K562 (cell line): ENCODE results near the gene CHD5. TPM values are rescaled to one million over a fixed set of nuclear protein-coding genes. Genes with fewer than 3 reads are reported as not detected.

Source experiments
- ATAC-seq: fragments of 200-7000 bp; cut with Tn5 transposase; 3 replicates; pipeline ENCODE4 v1.9.1; 2020; ENCODE audit warnings: moderate library complexity
- BruUV-seq: library from RNA; stranded (reverse); fragments of 400-500 nt; replicated peaks from 2 replicates; lab custom pipeline; 2021; lab: Mats Ljungman, UMichigan
- CTCF ChIA-PET: fragments of 300-600 bp; formaldehyde crosslinking; extraction: SDS; loops from one replicate; lab custom pipeline; 2021; ENCODE audit warnings: low intra/inter-chr PET ratio; lab: Yijun Ruan, JAX
- POLR2A ChIA-PET: fragments of 300-600, 350-650 bp; sonication (Branson Sonifier 250); formaldehyde crosslinking; extraction: SDS; loops from one replicate; lab custom pipeline; 2021; ENCODE audit warnings: antibody characterized with exemption, inconsistent platforms; lab: Yijun Ruan, JAX
- DNase-seq, 4 experiments: peaks; one replicate each; pipeline versions ENCODE4 v3.0.0 to v3.0.0-alpha.2; 2011 to 2018; ENCODE audit warnings: low spot score in 3 of 4, mixed read lengths in 3 of 4; ENCODE audit errors: extremely low read depth in 1 of 4
- FAIRE-seq: peaks from 2 replicates; lab custom pipeline; 2011; peaks lifted over from hg19 to GRCh38; lab: Jason Lieb, UNC
- H2AFZ ChIP-seq: 2 replicates; pipeline ENCODE4 v1.6.0; 2011; ENCODE audit warnings: low read depth, low read length, control low read depth, inconsistent platforms
- H3K27ac ChIP-seq: fragments of 200-600 bp; 3 replicates; pipeline ENCODE4 v1.8.0; 2011; ENCODE audit warnings: low read depth, mild to moderate bottlenecking, control low read depth, inconsistent platforms, low read length, moderate library complexity, mixed read lengths; ENCODE audit errors: extremely low read depth
- H3K27me3 ChIP-seq, 2 experiments: fragments of 300-600 bp in 1 of 2; 2 replicates in 1 of 2; 3 replicates in 1 of 2; pipeline versions ENCODE4 v1.6.0 to v1.8.0; 2011; ENCODE audit warnings: inconsistent platforms in 2 of 2, low read length in 2 of 2, mild to moderate bottlenecking in 1 of 2, mixed read lengths in 1 of 2, moderate library complexity in 1 of 2; ENCODE audit not compliant: control insufficient read depth in 2 of 2, insufficient read depth in 2 of 2
- H3K36me3 ChIP-seq: fragments of 300-600 bp; 3 replicates; pipeline ENCODE4 v1.8.0; 2011; ENCODE audit warnings: mild to moderate bottlenecking, low read length, inconsistent platforms; ENCODE audit not compliant: control insufficient read depth, insufficient read depth
- H3K4me1 ChIP-seq, 2 experiments: fragments of 200-600 bp in 1 of 2; replicated peaks in 1 of 2; 2 replicates in 1 of 2; 3 replicates in 1 of 2; pipeline versions ENCODE4 v1.5.1 to v1.8.0; 2011; ENCODE audit warnings: inconsistent platforms in 2 of 2, low read length in 2 of 2, mild to moderate bottlenecking in 1 of 2, mixed read lengths in 1 of 2, moderate library complexity in 1 of 2; ENCODE audit not compliant: control insufficient read depth in 2 of 2, insufficient read depth in 2 of 2
- H3K4me2 ChIP-seq: 2 replicates; pipeline ENCODE4 v1.6.1; 2011; ENCODE audit warnings: low read length, control low read depth, inconsistent platforms, mixed read lengths; ENCODE audit not compliant: insufficient read depth
- H3K4me3 ChIP-seq: fragments of 200-600 bp; sonication (generic), shearing (Covaris generic); 2 replicates; pipeline ENCODE4 v1.5.1; 2016; ENCODE audit warnings: control low read depth, inconsistent platforms
- H3K79me2 ChIP-seq: fragments of 200-600 bp; 3 replicates; pipeline ENCODE4 v1.8.0; 2011; ENCODE audit warnings: low read length, inconsistent platforms; ENCODE audit not compliant: control insufficient read depth, insufficient read depth
- H3K9ac ChIP-seq, 2 experiments: 2 replicates each; pipeline versions ENCODE4 v1.6.0 to v1.6.1; 2011; ENCODE audit warnings: low read depth in 2 of 2, low read length in 2 of 2, control low read depth in 1 of 2, inconsistent platforms in 1 of 2, mild to moderate bottlenecking in 1 of 2, mixed read lengths in 1 of 2; ENCODE audit not compliant: insufficient read depth in 1 of 2
- H3K9me1 ChIP-seq: one replicate; pipeline ENCODE4 v1.6.0; 2011; ENCODE audit warnings: inconsistent platforms, mild to moderate bottlenecking, low read length, moderate library complexity; ENCODE audit not compliant: control insufficient read depth, insufficient read depth
- H3K9me3 ChIP-seq: replicated peaks from 2 replicates; pipeline ENCODE4 v1.5.1; 2011; ENCODE audit warnings: low read depth, low read length, inconsistent platforms; ENCODE audit not compliant: control insufficient read depth, insufficient read depth
- H4K20me1 ChIP-seq: replicated peaks from 2 replicates; pipeline ENCODE4 v1.6.1; 2011; ENCODE audit warnings: low read length, inconsistent platforms, mixed read lengths; ENCODE audit not compliant: control insufficient read depth, insufficient read depth
- CREB1 ChIP-seq, 2 experiments: sonication (generic) in 1 of 2; formaldehyde crosslinking in 1 of 2; IDR thresholded peaks; 2 replicates each; pipeline versions ENCODE4 v1.6.1 to v1.8.0; 2012 to 2022; ENCODE audit warnings: inconsistent platforms in 1 of 2, mild to moderate bottlenecking in 1 of 2, missing genetic modification reagents in 1 of 2, moderate library complexity in 1 of 2
- DNMT1 ChIP-seq: fragments of 450-650 bp; IDR thresholded peaks from 2 replicates; pipeline ENCODE4 v1.6.1; 2016; ENCODE audit warnings: antibody characterized with exemption, mild to moderate bottlenecking
- IFI16 ChIP-seq: fragments of 250-450 bp; sonication (Bioruptor Pico); IDR thresholded peaks from 2 replicates; pipeline ENCODE4 v2.1.2; 2022; ENCODE audit warnings: mild to moderate bottlenecking, inconsistent platforms
- JUNB ChIP-seq: fragments of 450-650 bp; formaldehyde crosslinking; conservative IDR thresholded peaks from 2 replicates; pipeline ENCODE4 v1.4.0; 2020; ENCODE audit warnings: mild to moderate bottlenecking
- KDM1A ChIP-seq, 2 experiments: fragments of 450-650 bp; IDR thresholded peaks; 2 replicates each; pipeline ENCODE4 v1.6.1; 2016; ENCODE audit warnings: mild to moderate bottlenecking in 2 of 2
- MAFK ChIP-seq: IDR thresholded peaks from 2 replicates; pipeline ENCODE4 v1.6.1; 2011; ENCODE audit warnings: low read length, improper control_type of control experiment
- MCM5 ChIP-seq: fragments of 450-650 bp; IDR thresholded peaks from 2 replicates; pipeline ENCODE4 v1.6.1; 2016; ENCODE audit warnings: low read depth
- RFX1 ChIP-seq: fragments of 450-650 bp; IDR thresholded peaks from 2 replicates; pipeline ENCODE4 v1.6.1; 2016; ENCODE audit warnings: mild to moderate bottlenecking, moderate library complexity
- SMARCA4 ChIP-seq: fragments of 450-650 bp; IDR thresholded peaks from 2 replicates; pipeline ENCODE4 v1.6.1; 2016
- TOE1 ChIP-seq, 2 experiments: fragments of 450-650 bp in 1 of 2; sonication (generic) in 1 of 2; formaldehyde crosslinking in 1 of 2; IDR thresholded peaks; 2 replicates each; pipeline versions ENCODE4 v1.7.1 to v1.8.0; 2016 to 2022; ENCODE audit warnings: borderline replicate concordance in 2 of 2, mild to moderate bottlenecking in 2 of 2, antibody characterized with exemption in 1 of 2, inconsistent platforms in 1 of 2, low read depth in 1 of 2, missing genetic modification reagents in 1 of 2, moderate library complexity in 1 of 2
- YY1 ChIP-seq, 3 experiments: IDR thresholded peaks; 2 replicates each; pipeline ENCODE4 v1.6.1; 2011; ENCODE audit warnings: low read length in 2 of 3, mild to moderate bottlenecking in 2 of 3, moderate library complexity in 2 of 3, borderline replicate concordance in 1 of 3, control low read depth in 1 of 3, low read depth in 1 of 3; ENCODE audit not compliant: insufficient read depth in 3 of 3, insufficient replicate concordance in 2 of 3, control insufficient read depth in 1 of 3, insufficient read length in 1 of 3; ENCODE audit errors: extremely low read depth in 1 of 3
- WGBS: fragments of 100-300 bp; shearing (Covaris generic); methylation state at CpG from one replicate; pipeline ENCODE4 v1.1.6; 2016; ENCODE audit warnings: low coverage, mixed read lengths; ENCODE audit not compliant: insufficient coverage; ENCODE audit errors: missing lambda C conversion rate; 5-methylcytosine and 5-hydroxymethylcytosine counted together
- in situ Hi-C: fragments of 300-500 bp; cut with MboI; formaldehyde crosslinking; loops from 4 replicates; pipeline ENCODE4 v1.15.0; 2018; ENCODE audit warnings: inconsistent platforms, mixed read lengths
- intact Hi-C: fragments of 100-400 bp; cut with micrococcal nuclease; formaldehyde crosslinking; loops from 2 replicates; pipeline ENCODE4 v1.14.2; 2022
- polyA plus RNA-seq, 8 experiments: library from polyadenylated mRNA; depleted of rRNA in 4 of 8; stranded (reverse) in 5 of 8; unstranded in 3 of 8; fragments of >200 nt; fragmentation: Nextera tagmentation in 2 of 8; fragmentation: Illumina TruSeq in 1 of 8; extraction: Ambion mirVana in 2 of 8; extraction: Trizol in 1 of 8; gene quantifications; 2 replicates each; pipeline versions ENCODE4 v1.2.1 to v1.2.3, GENCODE V29; 2011 to 2014; ENCODE audit warnings: inconsistent platforms in 1 of 8, missing spikeins in 1 of 8
- total RNA-seq, 7 experiments: library from RNA; depleted of rRNA in 6 of 7; stranded (reverse); fragments of >200 nt in 6 of 7; fragmentation: Illumina TruSeq in 2 of 7; extraction: Trizol in 2 of 7; gene quantifications; 2 replicates each; pipeline versions ENCODE4 v1.2.1 to v1.2.3, GENCODE V29; 2011 to 2021; ENCODE audit warnings: low replicate concordance in 1 of 7
- TF ChIP-seq, protein P1 (sequence below): fragments of 250-450 bp; sonication (Bioruptor Pico); IDR thresholded peaks from 2 replicates; pipeline ENCODE4 v1.8.0; 2021; ENCODE audit warnings: moderate library complexity, mild to moderate bottlenecking, inconsistent platforms
- TF ChIP-seq, protein P2 (sequence below): fragments of 450-650 bp; IDR thresholded peaks from 2 replicates; pipeline ENCODE4 v1.6.1; 2017; ENCODE audit warnings: mild to moderate bottlenecking, moderate library complexity

CHD5 gene
- total and polyA plus RNA-seq, 9 of the 15 experiments (the other 6 are each of a cell fraction or from before 2014, with no cell fraction given) = 0.03 to 0.52 (median 0.11) TPM; not detected in 2

DNA sequence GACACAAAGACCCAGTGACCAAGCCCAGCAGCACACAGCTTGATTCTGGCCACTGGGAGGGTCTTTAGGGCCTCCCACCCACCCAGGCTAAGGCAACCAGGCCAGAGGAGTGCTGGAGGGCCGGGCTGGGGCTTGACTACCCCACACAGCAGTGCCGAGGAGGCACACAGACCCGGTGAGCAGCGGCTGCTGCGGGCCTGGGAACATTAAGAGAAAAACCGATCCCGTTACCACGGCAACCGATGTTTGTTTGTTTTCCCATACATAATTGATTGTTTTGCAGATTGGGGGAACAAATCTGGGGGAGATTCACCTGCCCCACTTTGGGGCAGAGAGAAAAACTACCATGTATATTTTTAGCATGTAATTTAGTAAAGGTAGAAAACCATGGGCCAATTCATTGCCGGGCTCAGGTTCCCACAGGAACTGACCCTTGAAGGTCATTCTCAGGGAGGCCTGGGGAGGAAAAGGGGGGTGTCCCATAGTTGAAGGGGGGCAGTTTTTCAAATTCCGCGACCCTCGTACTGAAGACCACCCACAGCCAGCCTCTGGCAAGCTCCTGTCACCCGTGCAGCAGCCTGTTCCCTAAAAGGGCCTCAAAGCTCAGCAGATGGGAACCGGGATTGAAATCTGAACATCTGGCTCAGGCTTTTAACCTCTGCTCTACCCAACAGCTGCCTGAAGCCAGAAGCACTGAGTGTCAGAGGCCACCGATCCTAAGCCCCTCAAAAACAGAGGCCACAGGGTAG is 35.3 kb downstream of the CHD5 start:
- H3K4me2 ChIP-seq = no peak overlapping the region
- H4K20me1 ChIP-seq = peaks cover 50% of the 10 kb centered on the region
- DNase-seq (no peak), ATAC-seq (no peak)
- CTCF ChIA-PET = no interaction called here
- H3K27ac ChIP-seq = no peak overlapping the region
- peaks cover 52 to 75% of the 10 kb centered on the region in 2 experiments for H3K27me3 ChIP-seq
- H3K36me3 ChIP-seq = no peaks in the 10 kb centered on the region
- H2AFZ ChIP-seq = no peak overlapping the region
- TF ChIP-seq JUNB (no peak), IFI16 (no peak), YY1 (IDR thresholded peaks at IDR 0.05; ENCODE audit: borderline replicate concordance in 1 of 3, control insufficient read depth in 1 of 3, extremely low read depth in 1 of 3, insufficient read depth in 3 of 3, insufficient read length in 1 of 3, insufficient replicate concordance in 2 of 3, low read depth in 1 of 3, low read length in 2 of 3) (no peak), TOE1 (IDR thresholded peaks at IDR 0.05; ENCODE audit: borderline replicate concordance) (no peak), TOE1 (CRISPR knock-in tag; IDR thresholded peaks at IDR 0.05; ENCODE audit: borderline replicate concordance, low read depth) (no peak), RFX1 (peak; percentile 68), KDM1A (IDR thresholded peaks at IDR 0.05) (peak; percentile 39 to 64; a peak in 2 of 4 replicates), MAFK (no peak), DNMT1 (no peak), SMARCA4 (no peak), MCM5 (no peak), CREB1 (IDR thresholded peaks at IDR 0.05) (no peak), CREB1 (CRISPR knock-in tag; IDR thresholded peaks at IDR 0.05) (no peak)
- TF ChIP-seq, protein P1, sequence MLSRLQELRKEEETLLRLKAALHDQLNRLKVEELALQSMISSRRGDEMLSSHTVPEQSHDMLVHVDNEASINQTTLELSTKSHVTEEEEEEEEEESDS (CRISPR knock-in tag) = no peak
- TF ChIP-seq, protein P2, sequence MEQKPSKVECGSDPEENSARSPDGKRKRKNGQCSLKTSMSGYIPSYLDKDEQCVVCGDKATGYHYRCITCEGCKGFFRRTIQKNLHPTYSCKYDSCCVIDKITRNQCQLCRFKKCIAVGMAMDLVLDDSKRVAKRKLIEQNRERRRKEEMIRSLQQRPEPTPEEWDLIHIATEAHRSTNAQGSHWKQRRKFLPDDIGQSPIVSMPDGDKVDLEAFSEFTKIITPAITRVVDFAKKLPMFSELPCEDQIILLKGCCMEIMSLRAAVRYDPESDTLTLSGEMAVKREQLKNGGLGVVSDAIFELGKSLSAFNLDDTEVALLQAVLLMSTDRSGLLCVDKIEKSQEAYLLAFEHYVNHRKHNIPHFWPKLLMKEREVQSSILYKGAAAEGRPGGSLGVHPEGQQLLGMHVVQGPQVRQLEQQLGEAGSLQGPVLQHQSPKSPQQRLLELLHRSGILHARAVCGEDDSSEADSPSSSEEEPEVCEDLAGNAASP = no peak
- TF ChIP-seq, all 486 proteins: peak for 2
- Histone ChIP-seq H3K4me3 (no peak overlapping the region), H3K4me1 (peaks cover 7 to 31% of the 10 kb centered on the region in 2 experiments; a peak in 3 of 5 replicates), H3K9me1 (peaks cover 5% of the 10 kb centered on the region), H3K9ac (no peak overlapping the region), H3K9me3 (no peaks in the 10 kb centered on the region), H3K79me2 (no peaks in the 10 kb centered on the region)
- intact Hi-C loops (no loop called here), in situ Hi-C loops (no loop called here)
- no peak for FAIRE-seq
- POLR2A ChIA-PET = interaction anchor here (0.8 to 1.3 kb wide), 4 partner anchors 10 to 38 kb away, joined by 3 to 5 read pairs (median 3); no protein-coding TSS in a partner anchor
- BruUV-seq = no TSS peak
- 2% methylated on average over 16 of the region's 16 CpGs for WGBS
